GM12875 (cell line): ENCODE results near the gene UBE2E1.
A peak's percentile ranks its signal among the peaks of the same experiment; 100 is the strongest.

Experiments
- H3K4me3 ChIP-seq: one replicate; pipeline ENCODE4 v1.5.1; 2011; ENCODE audit warnings: low read depth, low read length, control low read depth
- TF ChIP-seq, protein P1 (sequence below): IDR thresholded peaks from 2 replicates; pipeline ENCODE4 v1.5.1; 2011; ENCODE audit warnings: low read depth, mild to moderate bottlenecking, control low read depth, inconsistent platforms, low read length, moderate library complexity, borderline replicate concordance; ENCODE audit not compliant: insufficient read depth

Gene UBE2E1

DNA sequence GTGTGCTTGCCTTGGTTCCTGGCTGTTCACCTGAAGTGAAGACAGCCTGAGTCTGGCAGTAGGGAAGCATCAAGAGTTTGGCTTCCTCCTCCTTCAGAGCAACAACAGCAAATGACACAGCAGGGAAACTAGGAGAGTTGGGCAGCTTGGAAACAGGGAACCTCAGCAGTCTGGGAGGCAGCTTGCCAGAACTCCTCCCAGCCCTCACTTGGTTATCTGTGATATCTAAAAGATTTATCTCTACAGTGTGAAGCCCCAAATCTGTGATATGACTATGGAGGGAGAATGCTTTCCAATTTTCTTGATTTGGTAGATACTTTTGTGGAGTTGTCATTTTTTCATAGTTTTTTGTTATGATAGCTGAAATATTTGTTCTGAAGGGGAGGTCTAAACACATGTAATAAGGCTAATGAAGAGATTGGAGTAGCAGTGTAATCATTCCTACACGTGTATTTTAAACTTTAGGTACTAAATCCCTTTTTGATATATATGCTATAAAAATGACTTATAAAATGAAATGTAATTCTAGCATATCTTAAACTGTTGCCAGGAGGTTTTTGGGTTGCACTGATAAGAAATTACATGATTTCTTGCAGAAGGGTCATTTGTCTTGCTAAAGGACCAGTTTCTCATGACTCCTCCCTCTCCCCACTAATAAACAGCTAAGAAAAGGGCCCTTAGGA lies 20.8 kb downstream of the UBE2E1 start:
- H3K4me3 ChIP-seq: no peak overlapping the region

DNA sequence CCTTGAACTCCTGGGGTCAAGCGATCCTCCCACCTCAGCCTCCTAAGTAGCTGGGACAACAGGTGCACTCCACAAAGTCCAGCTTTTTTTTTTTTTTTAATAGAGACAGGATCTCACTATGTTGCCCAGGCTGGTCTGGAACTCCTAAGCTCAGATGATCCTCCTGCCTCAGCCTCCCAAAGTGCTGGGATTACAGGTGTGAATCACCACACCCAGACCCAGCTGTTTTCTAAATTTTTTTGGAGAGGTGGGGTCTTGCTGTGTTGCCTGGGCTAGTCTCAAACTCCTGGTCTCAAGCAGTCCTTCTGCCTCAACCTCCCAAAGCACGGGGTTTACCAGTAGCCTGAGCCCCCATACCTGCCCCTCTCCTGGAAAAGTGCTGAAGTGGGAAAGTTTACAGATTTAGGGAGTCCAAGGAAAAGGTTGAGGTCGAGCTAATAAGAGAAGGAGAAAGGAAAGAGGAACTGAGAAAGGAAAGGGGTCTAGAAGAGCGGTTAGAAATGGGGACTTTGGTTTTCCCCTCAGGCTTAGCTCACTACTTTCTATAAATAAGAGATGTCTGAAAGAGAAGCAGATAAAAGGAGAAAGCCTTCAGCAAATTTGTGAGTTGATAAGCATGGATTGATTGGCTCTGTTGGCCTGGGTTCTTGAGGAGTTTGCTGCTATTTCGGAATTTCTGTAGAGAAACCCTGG lies 23.6 kb downstream of the UBE2E1 start:
- H3K4me3 ChIP-seq: peak overlapping the region; percentile 21

More for the DNA sequence above, 20.8 kb downstream of the UBE2E1 start:
- TF ChIP-seq, protein P1, sequence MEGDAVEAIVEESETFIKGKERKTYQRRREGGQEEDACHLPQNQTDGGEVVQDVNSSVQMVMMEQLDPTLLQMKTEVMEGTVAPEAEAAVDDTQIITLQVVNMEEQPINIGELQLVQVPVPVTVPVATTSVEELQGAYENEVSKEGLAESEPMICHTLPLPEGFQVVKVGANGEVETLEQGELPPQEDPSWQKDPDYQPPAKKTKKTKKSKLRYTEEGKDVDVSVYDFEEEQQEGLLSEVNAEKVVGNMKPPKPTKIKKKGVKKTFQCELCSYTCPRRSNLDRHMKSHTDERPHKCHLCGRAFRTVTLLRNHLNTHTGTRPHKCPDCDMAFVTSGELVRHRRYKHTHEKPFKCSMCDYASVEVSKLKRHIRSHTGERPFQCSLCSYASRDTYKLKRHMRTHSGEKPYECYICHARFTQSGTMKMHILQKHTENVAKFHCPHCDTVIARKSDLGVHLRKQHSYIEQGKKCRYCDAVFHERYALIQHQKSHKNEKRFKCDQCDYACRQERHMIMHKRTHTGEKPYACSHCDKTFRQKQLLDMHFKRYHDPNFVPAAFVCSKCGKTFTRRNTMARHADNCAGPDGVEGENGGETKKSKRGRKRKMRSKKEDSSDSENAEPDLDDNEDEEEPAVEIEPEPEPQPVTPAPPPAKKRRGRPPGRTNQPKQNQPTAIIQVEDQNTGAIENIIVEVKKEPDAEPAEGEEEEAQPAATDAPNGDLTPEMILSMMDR: no peak

DNA sequence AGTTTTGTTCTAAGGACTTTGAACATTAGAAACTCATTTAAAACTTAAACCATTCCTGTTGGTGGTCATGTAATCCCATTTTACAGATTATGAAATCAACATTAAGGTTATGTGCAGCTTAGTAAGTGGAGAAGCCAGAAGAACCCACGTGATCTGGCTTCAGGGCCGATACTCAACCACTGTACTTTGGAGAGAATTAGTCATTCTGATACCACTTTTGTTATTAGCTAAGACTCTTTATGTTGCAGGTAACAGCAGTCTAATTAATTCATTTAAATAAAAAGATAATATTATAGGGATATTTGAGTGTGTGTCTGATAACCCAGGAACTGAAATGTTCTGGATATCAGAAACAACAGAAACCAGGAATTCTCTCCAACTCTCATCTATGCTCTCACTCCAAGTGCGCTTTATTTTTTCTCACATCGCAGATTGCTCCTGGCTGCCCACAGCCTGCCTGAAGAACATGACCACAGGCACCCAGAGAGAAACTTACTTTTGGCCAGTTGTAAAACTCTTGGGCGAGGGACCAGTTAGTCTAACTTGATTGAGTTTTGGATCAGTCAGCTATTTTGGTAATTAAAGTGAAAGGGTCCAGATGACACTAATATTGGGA lies 25.2 kb downstream of the UBE2E1 start:
- H3K4me3 ChIP-seq: no peak overlapping the region
- TF ChIP-seq, protein P1: no peak

More for the DNA sequence above, 23.6 kb downstream of the UBE2E1 start:
- TF ChIP-seq, protein P1: no peak

DNA sequence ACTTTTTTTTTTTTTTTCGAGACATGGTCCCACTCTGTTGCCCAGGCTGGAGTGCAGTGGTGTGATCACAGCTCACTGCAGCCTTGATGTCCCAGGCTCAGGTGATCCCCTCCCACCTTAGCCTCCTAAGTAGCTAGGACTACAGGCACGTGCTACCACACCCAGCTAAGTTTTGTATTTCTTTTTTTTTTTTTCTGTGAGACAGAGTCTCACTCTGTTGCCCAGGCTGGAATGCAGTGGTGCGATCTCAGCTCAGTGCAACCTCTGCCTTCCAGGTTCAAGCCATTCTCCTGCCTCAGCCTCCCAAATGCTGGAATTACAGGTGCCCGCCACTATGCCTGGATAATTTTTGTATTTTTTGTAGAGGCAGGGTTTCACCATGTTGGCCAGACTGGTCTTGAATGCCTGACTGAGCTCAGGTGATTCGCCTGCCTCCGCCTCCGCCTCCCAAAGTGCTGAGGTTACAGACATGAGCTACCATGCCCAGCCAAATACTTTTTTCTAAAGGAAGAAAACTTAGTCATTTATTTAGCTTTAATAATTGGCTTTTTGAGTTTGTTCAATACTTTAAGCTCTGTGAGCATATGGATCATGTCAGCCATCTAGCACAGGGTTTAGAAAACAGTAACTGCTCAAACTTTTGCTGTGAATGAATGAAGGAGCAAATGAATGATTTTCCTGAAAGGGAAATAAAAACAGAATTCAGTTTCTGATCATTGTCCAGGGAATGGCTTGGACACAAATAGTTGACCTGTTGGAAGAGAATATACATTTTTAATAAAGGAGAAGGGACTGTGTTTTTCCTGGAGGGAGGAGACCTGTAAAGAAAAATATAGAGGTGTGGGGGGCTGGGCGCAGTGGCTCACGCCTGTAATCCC lies 26.0 kb downstream of the UBE2E1 start:
- TF ChIP-seq, protein P1: no peak
- no peak overlapping the region for H3K4me3 ChIP-seq

DNA sequence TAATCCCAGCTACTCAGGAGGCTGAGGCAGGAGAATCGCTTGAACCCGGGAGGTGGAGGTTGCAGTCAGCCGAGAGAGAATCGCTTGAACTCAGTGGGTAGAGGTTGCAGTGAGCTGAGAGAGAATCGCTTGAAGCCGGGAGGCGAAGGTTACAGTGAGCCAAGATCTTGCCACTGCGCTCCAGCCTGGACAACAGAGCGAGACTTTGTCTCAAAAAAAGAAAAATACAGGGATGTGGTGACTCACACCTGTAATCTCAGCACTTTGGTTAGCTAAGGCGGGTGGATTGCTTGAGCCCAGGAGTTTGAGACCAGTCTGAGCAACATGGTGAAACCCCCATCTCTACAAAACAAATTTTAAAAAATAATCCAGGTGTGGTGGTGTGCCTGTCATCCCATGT lies 26.8 kb downstream of the UBE2E1 start:
- H3K4me3 ChIP-seq: no peak overlapping the region
- TF ChIP-seq, protein P1: no peak

DNA sequence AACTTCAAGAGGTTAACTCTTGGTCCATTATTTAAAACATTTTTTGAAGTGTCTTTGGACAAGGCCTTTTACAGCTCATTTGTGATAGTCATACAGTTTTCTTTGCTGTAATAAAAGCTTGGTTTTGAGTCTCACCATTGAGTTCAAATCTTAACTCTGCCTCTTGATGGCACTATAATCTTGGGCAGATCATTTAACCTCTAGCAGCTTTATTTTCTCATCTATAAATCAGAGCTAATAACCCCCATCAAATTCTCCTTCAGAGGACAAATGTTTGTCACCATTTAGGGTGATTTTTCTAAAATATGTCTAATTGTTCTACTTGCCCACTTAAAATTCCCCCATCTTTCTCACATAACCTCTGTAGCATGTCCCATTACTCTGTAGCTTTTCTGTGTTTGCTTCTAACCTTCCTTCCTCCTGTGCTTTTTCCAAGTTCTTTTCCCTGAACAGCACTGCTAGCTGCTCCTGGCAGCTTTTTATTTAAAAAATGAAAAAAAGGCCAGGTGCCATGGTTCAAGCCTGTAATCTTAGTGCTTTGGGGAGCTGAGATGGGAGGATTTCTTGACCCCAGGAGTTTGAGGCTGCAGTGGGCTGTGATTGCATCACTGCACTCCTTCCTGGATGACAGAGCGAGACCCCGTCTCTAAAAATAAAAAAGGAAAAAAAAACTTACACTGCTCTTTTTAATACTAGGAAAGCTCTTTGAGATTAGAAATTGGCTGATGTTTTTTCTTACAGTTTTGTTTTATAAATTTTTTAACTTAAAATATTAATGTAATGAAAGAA lies 28.5 kb downstream of the UBE2E1 start:
- no peak overlapping the region for H3K4me3 ChIP-seq

More for the DNA sequence above, 28.5 kb downstream of the UBE2E1 start:
- TF ChIP-seq, protein P1: no peak
